K562 (cell line): ENCODE results near the gene CENPE. TPM values are rescaled to one million over a fixed set of nuclear protein-coding genes. Genes with fewer than 3 reads are reported as not detected.

ENCODE experiments used
- ATAC-seq: fragments of 200-7000 bp; cut with Tn5 transposase; 3 replicates; pipeline ENCODE4 v1.9.1; 2020; ENCODE audit warnings: moderate library complexity
- BruUV-seq: library from RNA; stranded (reverse); fragments of 400-500 nt; replicated peaks from 2 replicates; lab custom pipeline; 2021; lab: Mats Ljungman, UMichigan
- CTCF ChIA-PET: fragments of 300-600 bp; formaldehyde crosslinking; extraction: SDS; loops from one replicate; lab custom pipeline; 2021; ENCODE audit warnings: low intra/inter-chr PET ratio; lab: Yijun Ruan, JAX
- POLR2A ChIA-PET: fragments of 300-600, 350-650 bp; sonication (Branson Sonifier 250); formaldehyde crosslinking; extraction: SDS; loops from one replicate; lab custom pipeline; 2021; ENCODE audit warnings: antibody characterized with exemption, inconsistent platforms; lab: Yijun Ruan, JAX
- DNase-seq, 4 experiments: peaks; one replicate each; pipeline versions ENCODE4 v3.0.0 to v3.0.0-alpha.2; 2011 to 2018; ENCODE audit warnings: low spot score in 3 of 4, mixed read lengths in 3 of 4; ENCODE audit errors: extremely low read depth in 1 of 4
- FAIRE-seq: peaks from 2 replicates; lab custom pipeline; 2011; peaks lifted over from hg19 to GRCh38; lab: Jason Lieb, UNC
- H2AFZ ChIP-seq: 2 replicates; pipeline ENCODE4 v1.6.0; 2011; ENCODE audit warnings: low read depth, low read length, control low read depth, inconsistent platforms
- H3K27ac ChIP-seq: fragments of 200-600 bp; 3 replicates; pipeline ENCODE4 v1.8.0; 2011; ENCODE audit warnings: low read depth, mild to moderate bottlenecking, control low read depth, inconsistent platforms, low read length, moderate library complexity, mixed read lengths; ENCODE audit errors: extremely low read depth
- H3K27me3 ChIP-seq, 2 experiments: fragments of 300-600 bp in 1 of 2; 2 replicates in 1 of 2; 3 replicates in 1 of 2; pipeline versions ENCODE4 v1.6.0 to v1.8.0; 2011; ENCODE audit warnings: inconsistent platforms in 2 of 2, low read length in 2 of 2, mild to moderate bottlenecking in 1 of 2, mixed read lengths in 1 of 2, moderate library complexity in 1 of 2; ENCODE audit not compliant: control insufficient read depth in 2 of 2, insufficient read depth in 2 of 2
- H3K36me3 ChIP-seq: fragments of 300-600 bp; 3 replicates; pipeline ENCODE4 v1.8.0; 2011; ENCODE audit warnings: mild to moderate bottlenecking, low read length, inconsistent platforms; ENCODE audit not compliant: control insufficient read depth, insufficient read depth
- H3K4me1 ChIP-seq, 2 experiments: fragments of 200-600 bp in 1 of 2; replicated peaks in 1 of 2; 2 replicates in 1 of 2; 3 replicates in 1 of 2; pipeline versions ENCODE4 v1.5.1 to v1.8.0; 2011; ENCODE audit warnings: inconsistent platforms in 2 of 2, low read length in 2 of 2, mild to moderate bottlenecking in 1 of 2, mixed read lengths in 1 of 2, moderate library complexity in 1 of 2; ENCODE audit not compliant: control insufficient read depth in 2 of 2, insufficient read depth in 2 of 2
- H3K4me2 ChIP-seq: 2 replicates; pipeline ENCODE4 v1.6.1; 2011; ENCODE audit warnings: low read length, control low read depth, inconsistent platforms, mixed read lengths; ENCODE audit not compliant: insufficient read depth
- H3K4me3 ChIP-seq: fragments of 200-600 bp; sonication (generic), shearing (Covaris generic); 2 replicates; pipeline ENCODE4 v1.5.1; 2016; ENCODE audit warnings: control low read depth, inconsistent platforms
- H3K79me2 ChIP-seq: fragments of 200-600 bp; 3 replicates; pipeline ENCODE4 v1.8.0; 2011; ENCODE audit warnings: low read length, inconsistent platforms; ENCODE audit not compliant: control insufficient read depth, insufficient read depth
- H3K9ac ChIP-seq, 2 experiments: 2 replicates each; pipeline versions ENCODE4 v1.6.0 to v1.6.1; 2011; ENCODE audit warnings: low read depth in 2 of 2, low read length in 2 of 2, control low read depth in 1 of 2, inconsistent platforms in 1 of 2, mild to moderate bottlenecking in 1 of 2, mixed read lengths in 1 of 2; ENCODE audit not compliant: insufficient read depth in 1 of 2
- H3K9me1 ChIP-seq: one replicate; pipeline ENCODE4 v1.6.0; 2011; ENCODE audit warnings: inconsistent platforms, mild to moderate bottlenecking, low read length, moderate library complexity; ENCODE audit not compliant: control insufficient read depth, insufficient read depth
- H3K9me3 ChIP-seq: replicated peaks from 2 replicates; pipeline ENCODE4 v1.5.1; 2011; ENCODE audit warnings: low read depth, low read length, inconsistent platforms; ENCODE audit not compliant: control insufficient read depth, insufficient read depth
- H4K20me1 ChIP-seq: replicated peaks from 2 replicates; pipeline ENCODE4 v1.6.1; 2011; ENCODE audit warnings: low read length, inconsistent platforms, mixed read lengths; ENCODE audit not compliant: control insufficient read depth, insufficient read depth
- E2F4 ChIP-seq: sonication (generic); formaldehyde crosslinking; IDR thresholded peaks from 2 replicates; pipeline ENCODE4 v1.8.0; 2022; ENCODE audit warnings: mild to moderate bottlenecking, low read depth, missing genetic modification reagents
- POU5F1 ChIP-seq: fragments of 150-350 bp; IDR thresholded peaks from 2 replicates; pipeline ENCODE4 v1.6.1; 2014; ENCODE audit warnings: borderline replicate concordance, low read length, low read depth, mild to moderate bottlenecking; ENCODE audit not compliant: partially characterized antibody
- WGBS: fragments of 100-300 bp; shearing (Covaris generic); methylation state at CpG from one replicate; pipeline ENCODE4 v1.1.6; 2016; ENCODE audit warnings: low coverage, mixed read lengths; ENCODE audit not compliant: insufficient coverage; ENCODE audit errors: missing lambda C conversion rate; 5-methylcytosine and 5-hydroxymethylcytosine counted together
- in situ Hi-C: fragments of 300-500 bp; cut with MboI; formaldehyde crosslinking; loops from 4 replicates; pipeline ENCODE4 v1.15.0; 2018; ENCODE audit warnings: inconsistent platforms, mixed read lengths
- intact Hi-C: fragments of 100-400 bp; cut with micrococcal nuclease; formaldehyde crosslinking; loops from 2 replicates; pipeline ENCODE4 v1.14.2; 2022
- polyA plus RNA-seq, 8 experiments: library from polyadenylated mRNA; depleted of rRNA in 4 of 8; stranded (reverse) in 5 of 8; unstranded in 3 of 8; fragments of >200 nt; fragmentation: Nextera tagmentation in 2 of 8; fragmentation: Illumina TruSeq in 1 of 8; extraction: Ambion mirVana in 2 of 8; extraction: Trizol in 1 of 8; gene quantifications; 2 replicates each; pipeline versions ENCODE4 v1.2.1 to v1.2.3, GENCODE V29; 2011 to 2014; ENCODE audit warnings: inconsistent platforms in 1 of 8, missing spikeins in 1 of 8
- total RNA-seq, 7 experiments: library from RNA; depleted of rRNA in 6 of 7; stranded (reverse); fragments of >200 nt in 6 of 7; fragmentation: Illumina TruSeq in 2 of 7; extraction: Trizol in 2 of 7; gene quantifications; 2 replicates each; pipeline versions ENCODE4 v1.2.1 to v1.2.3, GENCODE V29; 2011 to 2021; ENCODE audit warnings: low replicate concordance in 1 of 7
- TF ChIP-seq, protein P1 (sequence below): fragments of 450-650 bp; formaldehyde crosslinking; IDR thresholded peaks from 2 replicates; pipeline ENCODE4 v1.4.0; 2022; ENCODE audit warnings: missing genetic modification characterization

CENPE gene
- total and polyA plus RNA-seq, 9 of the 15 experiments (the other 6 are each of a cell fraction or from before 2014, with no cell fraction given) = 9.9 to 53.2 (median 27.4) TPM

GRCh38 chr4:103098341-103098740 is 99.8 kb downstream of the CENPE start:
- H4K20me1 ChIP-seq = no peaks in the 10 kb centered on the region
- H3K79me2 ChIP-seq = no peaks in the 10 kb centered on the region
- no peaks in the 10 kb centered on the region for H3K9me1 ChIP-seq
- no peak overlapping the region for H2AFZ ChIP-seq
- WGBS = 66% methylated on average over 10 of the region's 10 CpGs
- H3K4me3 ChIP-seq = no peak overlapping the region
- H3K27ac ChIP-seq = no peak overlapping the region
- H3K4me2 ChIP-seq = no peak overlapping the region
- H3K27me3 ChIP-seq = no peaks in the 10 kb centered on the region
- ChIA-PET CTCF (interaction anchor here (1.8 kb wide), 1 partner anchor 478 kb away, joined by 8 read pairs; no protein-coding TSS in a partner anchor), POLR2A (interaction anchor here (0.6 kb wide), 1 partner anchor 1571 kb away, joined by 4 read pairs; no protein-coding TSS in a partner anchor)
- no TSS peak for BruUV-seq
- TF ChIP-seq POU5F1 = no peak
- TF ChIP-seq E2F4 (CRISPR knock-in tag) = no peak
- TF ChIP-seq, protein P1, sequence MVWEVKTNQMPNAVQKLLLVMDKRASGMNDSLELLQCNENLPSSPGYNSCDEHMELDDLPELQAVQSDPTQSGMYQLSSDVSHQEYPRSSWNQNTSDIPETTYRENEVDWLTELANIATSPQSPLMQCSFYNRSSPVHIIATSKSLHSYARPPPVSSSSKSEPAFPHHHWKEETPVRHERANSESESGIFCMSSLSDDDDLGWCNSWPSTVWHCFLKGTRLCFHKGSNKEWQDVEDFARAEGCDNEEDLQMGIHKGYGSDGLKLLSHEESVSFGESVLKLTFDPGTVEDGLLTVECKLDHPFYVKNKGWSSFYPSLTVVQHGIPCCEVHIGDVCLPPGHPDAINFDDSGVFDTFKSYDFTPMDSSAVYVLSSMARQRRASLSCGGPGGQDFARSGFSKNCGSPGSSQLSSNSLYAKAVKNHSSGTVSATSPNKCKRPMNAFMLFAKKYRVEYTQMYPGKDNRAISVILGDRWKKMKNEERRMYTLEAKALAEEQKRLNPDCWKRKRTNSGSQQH (CRISPR knock-in tag) = no peak
- H3K9me3 ChIP-seq = no peaks in the 10 kb centered on the region
- FAIRE-seq (no peak), ATAC-seq (no peak), DNase-seq (no peak)
- H3K36me3 ChIP-seq = no peaks in the 10 kb centered on the region
- H3K4me1 ChIP-seq = no peaks in the 10 kb centered on the region
- intact Hi-C loops (loop anchor here (2.0 to 10.0 kb wide), 4 partner anchors 271 to 844 kb away; partner anchors contain the start of gene UBE2D3), in situ Hi-C loops (no loop called here)
- no peak overlapping the region for H3K9ac ChIP-seq
